ENCODE results near the gene CUBN. TPM values are rescaled to one million over a fixed set of nuclear protein-coding genes. Genes with fewer than 3 reads are reported as not detected.
"Not testable (repeated sequence)": the region's sequence is repeated elsewhere in the genome, so short reads cannot be mapped to it uniquely, and the experiment has no call there.

The CUBN gene
- polyA plus RNA-seq, 1 donor = 73.9 TPM

- peak overlapping the region; percentile 64 for H3K27ac ChIP-seq (ENCODE audit: low read length)
- no peaks in the 10 kb centered on the region for H3K9me3 ChIP-seq (ENCODE audit: control insufficient read depth, low read depth, low read length)
- peaks cover 23% of the 10 kb centered on the region for H3K4me1 ChIP-seq (ENCODE audit: control insufficient read depth, insufficient read depth, low read length)
- DNase-seq = peak; percentile 62 to 72
- H3K4me3 ChIP-seq (ENCODE audit: low read length) = no peak overlapping the region
- WGBS (ENCODE audit: insufficient coverage, low lambda C conversion rate) = no CpG with 5 or more reads among the region's 3 CpGs
- no peaks in the 10 kb centered on the region for H3K27me3 ChIP-seq (ENCODE audit: control insufficient read depth, insufficient read depth, low read length)
- peaks cover 11% of the 10 kb centered on the region for H3K36me3 ChIP-seq (ENCODE audit: control insufficient read depth, insufficient read depth, low read length)
Observed at GRCh38 chr10:17123961-17124360, 5.7 kb downstream of the CUBN start.

- Histone ChIP-seq H3K9me3 (ENCODE audit: control insufficient read depth, low read depth, low read length) (no peaks in the 10 kb centered on the region), H3K27ac (ENCODE audit: low read length) (peak overlapping the region; percentile 64), H3K27me3 (ENCODE audit: control insufficient read depth, insufficient read depth, low read length) (no peaks in the 10 kb centered on the region), H3K4me1 (ENCODE audit: control insufficient read depth, insufficient read depth, low read length) (peaks cover 31% of the 10 kb centered on the region), H3K36me3 (ENCODE audit: control insufficient read depth, insufficient read depth, low read length) (peaks cover 11% of the 10 kb centered on the region), H3K4me3 (ENCODE audit: low read length) (no peak overlapping the region)
- WGBS (ENCODE audit: insufficient coverage, low lambda C conversion rate) = no CpG with 5 or more reads among the region's 5 CpGs
- peak; percentile 53 to 77 for DNase-seq
Observed at GRCh38 chr10:17122726-17123661, 6.6 kb downstream of the CUBN start.

GRCh38 chr10:17122052-17122451, 7.6 kb downstream of the CUBN start:
- WGBS (ENCODE audit: insufficient coverage, low lambda C conversion rate) = 100% methylated on average over 1 of the region's 2 CpGs
- Histone ChIP-seq H3K36me3 (ENCODE audit: control insufficient read depth, insufficient read depth, low read length) (peaks cover 11% of the 10 kb centered on the region), H3K9me3 (ENCODE audit: control insufficient read depth, low read depth, low read length) (no peaks in the 10 kb centered on the region), H3K4me1 (ENCODE audit: control insufficient read depth, insufficient read depth, low read length) (peaks cover 36% of the 10 kb centered on the region), H3K27ac (ENCODE audit: low read length) (peak overlapping the region; percentile 64), H3K4me3 (ENCODE audit: low read length) (no peak overlapping the region), H3K27me3 (ENCODE audit: control insufficient read depth, insufficient read depth, low read length) (no peaks in the 10 kb centered on the region)
- DNase-seq = no peak

GRCh38 chr10:17120694-17121093, 8.9 kb downstream of the CUBN start:
- WGBS (ENCODE audit: insufficient coverage, low lambda C conversion rate) = 8% methylated on average over 2 of the region's 3 CpGs
- Histone ChIP-seq H3K27ac (ENCODE audit: low read length) (peak overlapping the region; percentile 34), H3K9me3 (ENCODE audit: control insufficient read depth, low read depth, low read length) (no peaks in the 10 kb centered on the region), H3K36me3 (ENCODE audit: control insufficient read depth, insufficient read depth, low read length) (peaks cover 8% of the 10 kb centered on the region), H3K4me3 (ENCODE audit: low read length) (no peak overlapping the region), H3K27me3 (ENCODE audit: control insufficient read depth, insufficient read depth, low read length) (no peaks in the 10 kb centered on the region), H3K4me1 (ENCODE audit: control insufficient read depth, insufficient read depth, low read length) (peaks cover 41% of the 10 kb centered on the region)
- peak in 1 of 2 donors; percentile 57 for DNase-seq

GRCh38 chr10:17119845-17120244, 9.8 kb downstream of the CUBN start:
- WGBS (ENCODE audit: insufficient coverage, low lambda C conversion rate) = 50% methylated on average over 1 of the region's 3 CpGs
- peaks cover 45% of the 10 kb centered on the region for H3K4me1 ChIP-seq (ENCODE audit: control insufficient read depth, insufficient read depth, low read length)
- peaks cover 3% of the 10 kb centered on the region for H3K36me3 ChIP-seq (ENCODE audit: control insufficient read depth, insufficient read depth, low read length)
- peak in 1 of 2 donors; percentile 48 for DNase-seq
- peak overlapping the region; percentile 34 for H3K27ac ChIP-seq (ENCODE audit: low read length)
- no peaks in the 10 kb centered on the region for H3K9me3 ChIP-seq (ENCODE audit: control insufficient read depth, low read depth, low read length)
- no peak overlapping the region for H3K4me3 ChIP-seq (ENCODE audit: low read length)
- H3K27me3 ChIP-seq (ENCODE audit: control insufficient read depth, insufficient read depth, low read length) = no peaks in the 10 kb centered on the region

GRCh38 chr10:17116193-17116592, 13.4 kb downstream of the CUBN start:
- H3K4me3 ChIP-seq (ENCODE audit: low read length) = no peak overlapping the region
- H3K36me3 ChIP-seq (ENCODE audit: control insufficient read depth, insufficient read depth, low read length) = peaks cover 12% of the 10 kb centered on the region
- no peak for DNase-seq
- peaks cover 33% of the 10 kb centered on the region for H3K4me1 ChIP-seq (ENCODE audit: control insufficient read depth, insufficient read depth, low read length)
- H3K27ac ChIP-seq (ENCODE audit: low read length) = peak overlapping the region; percentile 73
- no peaks in the 10 kb centered on the region for H3K27me3 ChIP-seq (ENCODE audit: control insufficient read depth, insufficient read depth, low read length)
- 83% methylated on average over 1 of the region's 5 CpGs for WGBS (ENCODE audit: insufficient coverage, low lambda C conversion rate)
- H3K9me3 ChIP-seq (ENCODE audit: control insufficient read depth, low read depth, low read length) = no peaks in the 10 kb centered on the region

- no peaks in the 10 kb centered on the region for H3K9me3 ChIP-seq (ENCODE audit: control insufficient read depth, low read depth, low read length)
- no peak overlapping the region for H3K4me3 ChIP-seq (ENCODE audit: low read length)
- WGBS (ENCODE audit: insufficient coverage, low lambda C conversion rate) = no CpG with 5 or more reads among the region's 5 CpGs
- peak in 1 of 2 donors; percentile 67 for DNase-seq
- no peaks in the 10 kb centered on the region for H3K27me3 ChIP-seq (ENCODE audit: control insufficient read depth, insufficient read depth, low read length)
- peaks cover 33% of the 10 kb centered on the region for H3K4me1 ChIP-seq (ENCODE audit: control insufficient read depth, insufficient read depth, low read length)
- H3K36me3 ChIP-seq (ENCODE audit: control insufficient read depth, insufficient read depth, low read length) = peaks cover 13% of the 10 kb centered on the region
- H3K27ac ChIP-seq (ENCODE audit: low read length) = peak overlapping the region; percentile 73
Observed at GRCh38 chr10:17115683-17116082, 13.9 kb downstream of the CUBN start.

- H3K27me3 ChIP-seq (ENCODE audit: control insufficient read depth, insufficient read depth, low read length); H3K9me3 ChIP-seq (ENCODE audit: control insufficient read depth, low read depth, low read length): not testable (repeated sequence)
- peak in 1 of 2 donors; percentile 56 for DNase-seq
- H3K27ac ChIP-seq (ENCODE audit: low read length) = peak overlapping the region; percentile 73
- H3K4me1 ChIP-seq (ENCODE audit: control insufficient read depth, insufficient read depth, low read length) = peaks cover 33% of the 10 kb centered on the region
- H3K36me3 ChIP-seq (ENCODE audit: control insufficient read depth, insufficient read depth, low read length) = peaks cover 15% of the 10 kb centered on the region
- WGBS (ENCODE audit: insufficient coverage, low lambda C conversion rate) = no CpG with 5 or more reads among the region's 13 CpGs
- peak overlapping the region; percentile 21 for H3K4me3 ChIP-seq (ENCODE audit: low read length)
Observed at GRCh38 chr10:17114878-17115444, 14.7 kb downstream of the CUBN start.

GRCh38 chr10:17113889-17114540, 15.6 kb downstream of the CUBN start:
- 57% methylated on average over 1 of the region's 7 CpGs for whole genome bisulfite sequencing (ENCODE audit: insufficient coverage, low lambda C conversion rate)

GRCh38 chr10:17113346-17113745, 16.3 kb downstream of the CUBN start:
- Histone ChIP-seq H3K9me3 (ENCODE audit: control insufficient read depth, low read depth, low read length) (no peaks in the 10 kb centered on the region), H3K27ac (ENCODE audit: low read length) (no peak overlapping the region), H3K4me3 (ENCODE audit: low read length) (no peak overlapping the region), H3K4me1 (ENCODE audit: control insufficient read depth, insufficient read depth, low read length) (peaks cover 21% of the 10 kb centered on the region), H3K27me3 (ENCODE audit: control insufficient read depth, insufficient read depth, low read length) (no peaks in the 10 kb centered on the region), H3K36me3 (ENCODE audit: control insufficient read depth, insufficient read depth, low read length) (peaks cover 20% of the 10 kb centered on the region)
- no peak for DNase-seq
- no CpG with 5 or more reads among the region's 4 CpGs for WGBS (ENCODE audit: insufficient coverage, low lambda C conversion rate)

More at GRCh38 chr10:17113889-17114540, 15.6 kb downstream of the CUBN start:
- Histone ChIP-seq H3K27ac (ENCODE audit: low read length) (no peak overlapping the region), H3K4me3 (ENCODE audit: low read length) (no peak overlapping the region), H3K4me1 (ENCODE audit: control insufficient read depth, insufficient read depth, low read length) (peaks cover 26% of the 10 kb centered on the region), H3K9me3 (ENCODE audit: control insufficient read depth, low read depth, low read length) (no peaks in the 10 kb centered on the region), H3K27me3 (ENCODE audit: control insufficient read depth, insufficient read depth, low read length) (no peaks in the 10 kb centered on the region), H3K36me3 (ENCODE audit: control insufficient read depth, insufficient read depth, low read length) (peaks cover 20% of the 10 kb centered on the region)
- no peak for DNase-seq

All from large intestine (tissue), 3 donors.